ENCODE results near the gene ALG5.

ALG5 gene, protein sequence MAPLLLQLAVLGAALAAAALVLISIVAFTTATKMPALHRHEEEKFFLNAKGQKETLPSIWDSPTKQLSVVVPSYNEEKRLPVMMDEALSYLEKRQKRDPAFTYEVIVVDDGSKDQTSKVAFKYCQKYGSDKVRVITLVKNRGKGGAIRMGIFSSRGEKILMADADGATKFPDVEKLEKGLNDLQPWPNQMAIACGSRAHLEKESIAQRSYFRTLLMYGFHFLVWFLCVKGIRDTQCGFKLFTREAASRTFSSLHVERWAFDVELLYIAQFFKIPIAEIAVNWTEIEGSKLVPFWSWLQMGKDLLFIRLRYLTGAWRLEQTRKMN

DNA sequence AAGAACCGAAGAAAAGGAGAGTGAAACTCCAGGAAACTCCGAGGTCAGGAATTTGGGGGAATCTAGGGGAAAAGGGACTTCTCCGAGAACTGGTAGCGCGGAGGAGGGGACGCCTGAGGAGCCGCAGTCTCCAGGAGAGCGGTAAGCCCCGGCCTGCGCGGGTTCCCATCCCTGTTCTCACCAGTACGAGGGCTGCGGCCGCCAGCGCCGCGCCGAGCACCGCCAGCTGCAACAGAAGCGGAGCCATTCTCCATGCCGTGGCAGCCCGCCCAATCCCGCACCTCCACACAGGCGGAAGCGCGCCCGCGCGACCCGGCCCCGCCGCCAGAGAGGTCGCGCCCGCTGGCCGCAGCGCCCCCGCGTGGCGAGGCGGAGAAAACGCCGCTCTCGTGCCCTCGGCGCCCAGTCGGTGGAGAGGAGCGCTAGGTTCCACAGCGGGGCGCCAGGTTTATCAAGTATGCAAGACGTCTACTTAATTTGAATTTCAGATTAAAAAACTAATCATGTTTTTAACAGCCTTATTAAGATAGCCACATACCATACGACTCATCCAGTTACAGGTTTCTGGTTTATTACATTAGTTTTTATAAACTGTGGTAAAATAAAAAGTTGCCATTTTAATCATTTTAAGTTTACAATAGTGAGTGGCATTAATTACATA lies at the start of gene ALG5:
ALG5 (minus strand) TSS at position 287 of the 661 bp plus-strand sequence; CDS start at position 247, 40 bp downstream.
- DNase-seq (ENCODE audit: extremely low read depth, low read depth): peak; percentile 63
- TF ChIP-seq, protein P1, sequence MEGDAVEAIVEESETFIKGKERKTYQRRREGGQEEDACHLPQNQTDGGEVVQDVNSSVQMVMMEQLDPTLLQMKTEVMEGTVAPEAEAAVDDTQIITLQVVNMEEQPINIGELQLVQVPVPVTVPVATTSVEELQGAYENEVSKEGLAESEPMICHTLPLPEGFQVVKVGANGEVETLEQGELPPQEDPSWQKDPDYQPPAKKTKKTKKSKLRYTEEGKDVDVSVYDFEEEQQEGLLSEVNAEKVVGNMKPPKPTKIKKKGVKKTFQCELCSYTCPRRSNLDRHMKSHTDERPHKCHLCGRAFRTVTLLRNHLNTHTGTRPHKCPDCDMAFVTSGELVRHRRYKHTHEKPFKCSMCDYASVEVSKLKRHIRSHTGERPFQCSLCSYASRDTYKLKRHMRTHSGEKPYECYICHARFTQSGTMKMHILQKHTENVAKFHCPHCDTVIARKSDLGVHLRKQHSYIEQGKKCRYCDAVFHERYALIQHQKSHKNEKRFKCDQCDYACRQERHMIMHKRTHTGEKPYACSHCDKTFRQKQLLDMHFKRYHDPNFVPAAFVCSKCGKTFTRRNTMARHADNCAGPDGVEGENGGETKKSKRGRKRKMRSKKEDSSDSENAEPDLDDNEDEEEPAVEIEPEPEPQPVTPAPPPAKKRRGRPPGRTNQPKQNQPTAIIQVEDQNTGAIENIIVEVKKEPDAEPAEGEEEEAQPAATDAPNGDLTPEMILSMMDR (IDR thresholded peaks at IDR 0.05; ENCODE audit: low read depth, low read length): peak; percentile 65

DNA sequence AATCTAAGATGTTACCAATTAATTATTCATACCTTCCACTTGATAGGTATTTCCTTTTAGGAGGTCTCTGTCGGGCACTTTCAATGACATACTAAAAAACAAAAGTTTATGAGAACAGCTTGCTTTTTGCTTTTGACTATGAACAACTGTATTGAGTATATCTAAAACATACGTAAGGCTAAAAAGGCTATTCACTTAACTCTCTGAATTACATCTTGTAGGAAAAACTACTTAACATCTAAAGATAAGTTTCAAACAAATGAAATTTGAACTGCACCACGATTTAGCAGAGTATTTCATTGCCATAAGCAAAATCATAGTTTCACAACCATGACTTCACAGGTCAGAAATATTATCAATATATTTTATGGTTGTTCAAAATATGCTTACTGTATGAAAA lies 48.7 kb upstream of the ALG5 start:
- TF ChIP-seq, protein P1 (IDR thresholded peaks at IDR 0.05; ENCODE audit: low read depth, low read length): no peak
- no peak for DNase-seq (ENCODE audit: extremely low read depth, low read depth)

DNA sequence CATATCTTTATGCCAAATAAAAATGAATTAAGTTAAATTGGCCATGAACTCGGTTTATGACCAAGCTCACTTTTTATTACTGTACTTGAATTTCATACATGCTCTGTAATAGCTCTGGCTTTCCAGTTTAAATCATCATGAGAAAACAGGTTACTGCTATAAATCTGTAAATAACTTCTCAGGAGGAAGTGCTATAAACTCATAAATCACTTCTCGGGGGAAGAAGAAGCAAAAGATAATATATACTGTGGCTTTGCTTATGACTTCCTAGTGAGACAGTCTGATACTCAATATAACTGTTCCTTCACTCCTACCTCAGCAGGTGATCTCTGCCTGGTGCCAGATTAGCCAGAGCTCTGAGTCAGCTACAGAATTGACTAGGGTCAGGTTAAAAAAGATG lies 47.9 kb upstream of the ALG5 start:
- DNase-seq (ENCODE audit: extremely low read depth, low read depth): no peak
- TF ChIP-seq, protein P1 (IDR thresholded peaks at IDR 0.05; ENCODE audit: low read depth, low read length): no peak

DNA sequence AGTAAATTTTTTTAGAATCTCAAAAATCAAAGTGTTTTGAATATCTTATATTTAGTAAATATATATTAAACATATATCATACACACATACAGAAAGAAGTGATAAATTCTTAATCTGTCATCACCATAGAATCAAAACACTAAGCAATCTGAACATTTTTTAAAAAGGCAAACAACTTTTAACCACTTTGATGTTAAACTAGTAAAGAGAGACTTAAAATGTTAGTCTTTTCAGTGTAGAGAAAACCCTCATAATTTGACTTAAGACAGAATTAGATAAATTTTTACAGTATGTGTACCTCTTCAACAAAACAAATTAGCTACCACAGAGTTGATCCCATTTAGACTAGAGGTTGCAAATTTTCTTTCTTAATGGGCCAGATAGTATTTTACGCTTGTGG lies 46.9 kb upstream of the ALG5 start:
- TF ChIP-seq, protein P1 (IDR thresholded peaks at IDR 0.05; ENCODE audit: low read depth, low read length): no peak
- DNase-seq (ENCODE audit: extremely low read depth, low read depth): no peak

DNA sequence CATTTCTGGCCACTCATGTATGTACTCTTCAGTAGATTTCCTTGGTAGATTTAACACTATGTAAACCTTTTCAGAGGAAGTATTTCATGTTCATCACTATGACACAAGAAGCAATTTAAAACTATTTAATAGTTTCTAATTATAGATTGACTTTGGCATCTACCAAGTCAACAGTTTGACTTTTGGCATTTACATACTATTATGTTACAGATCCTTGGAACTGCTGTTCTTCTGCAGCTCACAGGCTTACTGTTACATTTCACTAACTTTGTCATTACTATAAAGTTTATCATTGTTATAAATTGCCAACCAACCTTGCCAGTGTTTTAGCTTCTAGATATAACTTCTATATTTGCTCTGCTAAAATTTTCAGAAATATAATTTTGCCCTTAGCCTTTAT lies 41.6 kb upstream of the ALG5 start:
- no peak for DNase-seq (ENCODE audit: extremely low read depth, low read depth)

DNA sequence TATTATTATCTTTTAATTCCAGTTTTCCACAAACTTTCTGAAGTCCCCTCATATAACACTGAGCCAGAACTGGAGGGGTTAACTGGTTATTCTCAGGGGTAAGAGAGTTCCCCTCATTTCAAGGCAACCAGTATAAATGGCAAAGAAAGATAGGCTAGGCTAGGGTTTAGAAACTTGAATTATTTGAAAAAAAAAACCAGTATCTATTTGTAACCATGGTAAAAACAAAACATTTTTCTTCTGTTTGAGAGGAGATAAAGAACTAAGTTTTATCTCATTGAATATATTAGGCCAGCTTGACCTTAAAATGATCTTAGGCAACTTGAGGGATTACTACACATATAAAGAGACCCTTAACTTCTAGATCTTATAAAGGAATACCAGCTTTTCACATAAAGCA lies 40.8 kb upstream of the ALG5 start:
- no peak for DNase-seq (ENCODE audit: extremely low read depth, low read depth)
- TF ChIP-seq, protein P1 (IDR thresholded peaks at IDR 0.05; ENCODE audit: low read depth, low read length): no peak

More for the DNA sequence above, 41.6 kb upstream of the ALG5 start:
- TF ChIP-seq, protein P1 (IDR thresholded peaks at IDR 0.05; ENCODE audit: low read depth, low read length): no peak

DNA sequence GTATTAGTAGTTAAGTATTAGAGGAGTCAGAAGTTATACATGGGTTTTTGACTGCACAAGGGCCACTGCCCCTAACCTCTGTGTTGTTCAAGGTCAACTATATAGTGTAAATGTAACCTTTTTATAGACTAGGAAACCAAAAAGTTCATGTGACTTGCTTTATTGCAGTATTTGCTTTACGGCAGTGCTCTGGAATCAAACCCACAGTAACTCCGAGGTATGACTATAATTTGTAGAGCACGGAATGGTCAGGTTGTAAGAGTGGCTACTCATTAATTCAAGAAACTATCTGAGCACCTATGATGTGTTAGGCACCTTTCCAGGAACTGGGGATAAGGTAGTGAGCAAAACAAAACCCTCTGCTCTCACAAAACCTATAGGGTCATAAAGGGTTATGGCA lies 38.1 kb upstream of the ALG5 start:
- no peak for DNase-seq (ENCODE audit: extremely low read depth, low read depth)
- TF ChIP-seq, protein P1 (IDR thresholded peaks at IDR 0.05; ENCODE audit: low read depth, low read length): no peak
